Measurements from ENCODE around the gene CDK11A.
"Not testable (repeated sequence)": the region's sequence is repeated elsewhere in the genome, so short reads cannot be mapped to it uniquely, and the experiment has no call there.

The CDK11A gene

GRCh38 chr1:1680031-1680911 lies 43.9 kb downstream of the CDK11A start:
- H3K4me1 ChIP-seq (ENCODE audit: control insufficient read depth, insufficient read depth, low read length, unreplicated experiment): no peaks in the 10 kb centered on the region
- no peaks in the 10 kb centered on the region for H3K27me3 ChIP-seq (ENCODE audit: insufficient read depth, low read length)
- no peak overlapping the region for H3K4me3 ChIP-seq (ENCODE audit: low read depth, low read length)
- H3K79me2 ChIP-seq (ENCODE audit: control insufficient read depth, insufficient read depth, low read length, unreplicated experiment): peaks cover 36% of the 10 kb centered on the region
- H3K36me3 ChIP-seq (ENCODE audit: insufficient read depth, low read length): no peaks in the 10 kb centered on the region
- H2AFZ ChIP-seq (ENCODE audit: low read length, unreplicated experiment): no peak overlapping the region
- H3K27ac ChIP-seq (ENCODE audit: low read depth, low read length): no peak overlapping the region

GRCh38 chr1:1678581-1679380 lies 45.4 kb downstream of the CDK11A start:
- Histone ChIP-seq H2AFZ (ENCODE audit: low read length, unreplicated experiment) (no peak overlapping the region), H3K4me3 (ENCODE audit: low read depth, low read length) (no peak overlapping the region), H3K4me1 (ENCODE audit: control insufficient read depth, insufficient read depth, low read length, unreplicated experiment) (no peaks in the 10 kb centered on the region), H3K27ac (ENCODE audit: low read depth, low read length) (no peak overlapping the region), H3K27me3 (ENCODE audit: insufficient read depth, low read length) (no peaks in the 10 kb centered on the region), H3K79me2 (ENCODE audit: control insufficient read depth, insufficient read depth, low read length, unreplicated experiment) (peaks cover 30% of the 10 kb centered on the region), H3K36me3 (ENCODE audit: insufficient read depth, low read length) (no peaks in the 10 kb centered on the region)

GRCh38 chr1:1677718-1678580 lies 46.2 kb downstream of the CDK11A start:
- Histone ChIP-seq H3K79me2 (ENCODE audit: control insufficient read depth, insufficient read depth, low read length, unreplicated experiment) (peaks cover 24% of the 10 kb centered on the region), H3K4me3 (ENCODE audit: low read depth, low read length) (no peak overlapping the region), H3K4me1 (ENCODE audit: control insufficient read depth, insufficient read depth, low read length, unreplicated experiment) (no peaks in the 10 kb centered on the region), H2AFZ (ENCODE audit: low read length, unreplicated experiment) (no peak overlapping the region), H3K36me3 (ENCODE audit: insufficient read depth, low read length) (no peaks in the 10 kb centered on the region), H3K27ac (ENCODE audit: low read depth, low read length) (no peak overlapping the region), H3K27me3 (ENCODE audit: insufficient read depth, low read length) (no peaks in the 10 kb centered on the region)

GRCh38 chr1:1676087-1676486 lies 48.1 kb downstream of the CDK11A start:
- not testable (repeated sequence) for H3K36me3 ChIP-seq (ENCODE audit: insufficient read depth, low read length); H3K4me3 ChIP-seq (ENCODE audit: low read depth, low read length); H3K27ac ChIP-seq (ENCODE audit: low read depth, low read length); H3K27me3 ChIP-seq (ENCODE audit: insufficient read depth, low read length); H2AFZ ChIP-seq (ENCODE audit: low read length, unreplicated experiment); H3K4me1 ChIP-seq (ENCODE audit: control insufficient read depth, insufficient read depth, low read length, unreplicated experiment)
- H3K79me2 ChIP-seq (ENCODE audit: control insufficient read depth, insufficient read depth, low read length, unreplicated experiment): peaks cover 14% of the 10 kb centered on the region

GRCh38 chr1:1675218-1675617 lies 48.9 kb downstream of the CDK11A start:
- not testable (repeated sequence) for H3K27ac ChIP-seq (ENCODE audit: low read depth, low read length); H3K27me3 ChIP-seq (ENCODE audit: insufficient read depth, low read length); H2AFZ ChIP-seq (ENCODE audit: low read length, unreplicated experiment); H3K4me3 ChIP-seq (ENCODE audit: low read depth, low read length); H3K36me3 ChIP-seq (ENCODE audit: insufficient read depth, low read length); H3K4me1 ChIP-seq (ENCODE audit: control insufficient read depth, insufficient read depth, low read length, unreplicated experiment)
- H3K79me2 ChIP-seq (ENCODE audit: control insufficient read depth, insufficient read depth, low read length, unreplicated experiment): peaks cover 14% of the 10 kb centered on the region

GRCh38 chr1:1674806-1675205 lies 49.4 kb downstream of the CDK11A start:
- not testable (repeated sequence) for H3K36me3 ChIP-seq (ENCODE audit: insufficient read depth, low read length); H2AFZ ChIP-seq (ENCODE audit: low read length, unreplicated experiment); H3K27me3 ChIP-seq (ENCODE audit: insufficient read depth, low read length); H3K4me1 ChIP-seq (ENCODE audit: control insufficient read depth, insufficient read depth, low read length, unreplicated experiment); H3K27ac ChIP-seq (ENCODE audit: low read depth, low read length); H3K4me3 ChIP-seq (ENCODE audit: low read depth, low read length)
- H3K79me2 ChIP-seq (ENCODE audit: control insufficient read depth, insufficient read depth, low read length, unreplicated experiment): peaks cover 14% of the 10 kb centered on the region

GRCh38 chr1:1672181-1672965 lies 51.8 kb downstream of the CDK11A start:
- H3K79me2 ChIP-seq (ENCODE audit: control insufficient read depth, insufficient read depth, low read length, unreplicated experiment): no peaks in the 10 kb centered on the region
- peaks cover 10% of the 10 kb centered on the region; the same call in 1 of the 2 replicates for H3K36me3 ChIP-seq (ENCODE audit: insufficient read depth, low read length)
- H2AFZ ChIP-seq (ENCODE audit: low read length, unreplicated experiment): no peak overlapping the region
- H3K27ac ChIP-seq (ENCODE audit: low read depth, low read length): no peak overlapping the region
- H3K4me1 ChIP-seq (ENCODE audit: control insufficient read depth, insufficient read depth, low read length, unreplicated experiment): no peaks in the 10 kb centered on the region
- no peaks in the 10 kb centered on the region for H3K27me3 ChIP-seq (ENCODE audit: insufficient read depth, low read length)
- no peak overlapping the region for H3K4me3 ChIP-seq (ENCODE audit: low read depth, low read length)

- H3K4me1 ChIP-seq (ENCODE audit: control insufficient read depth, insufficient read depth, low read length, unreplicated experiment): no peaks in the 10 kb centered on the region
- H3K79me2 ChIP-seq (ENCODE audit: control insufficient read depth, insufficient read depth, low read length, unreplicated experiment): no peaks in the 10 kb centered on the region
- H3K36me3 ChIP-seq (ENCODE audit: insufficient read depth, low read length): peaks cover 11% of the 10 kb centered on the region; the same call in 1 of the 2 replicates
- H3K27ac ChIP-seq (ENCODE audit: low read depth, low read length): no peak overlapping the region
- H3K4me3 ChIP-seq (ENCODE audit: low read depth, low read length): no peak overlapping the region
- H3K27me3 ChIP-seq (ENCODE audit: insufficient read depth, low read length): no peaks in the 10 kb centered on the region
- H2AFZ ChIP-seq (ENCODE audit: low read length, unreplicated experiment): no peak overlapping the region
These were observed 52.6 kb downstream of the CDK11A start for GRCh38 chr1:1671365-1672119.

- Histone ChIP-seq H2AFZ (ENCODE audit: low read length, unreplicated experiment) (no peak overlapping the region), H3K79me2 (ENCODE audit: control insufficient read depth, insufficient read depth, low read length, unreplicated experiment) (no peaks in the 10 kb centered on the region), H3K4me3 (ENCODE audit: low read depth, low read length) (no peak overlapping the region), H3K36me3 (ENCODE audit: insufficient read depth, low read length) (peaks cover 14% of the 10 kb centered on the region; the same call in 1 of the 2 replicates), H3K27ac (ENCODE audit: low read depth, low read length) (no peak overlapping the region), H3K27me3 (ENCODE audit: insufficient read depth, low read length) (no peaks in the 10 kb centered on the region), H3K4me1 (ENCODE audit: control insufficient read depth, insufficient read depth, low read length, unreplicated experiment) (no peaks in the 10 kb centered on the region)
These were observed 53.3 kb downstream of the CDK11A start for GRCh38 chr1:1670866-1671265.

All from ACC112 (cell line).